ENCODE results near the gene ABCC10.
A peak's percentile ranks its signal among the peaks of the same experiment; 100 is the strongest.

The ABCC10 gene

DNA sequence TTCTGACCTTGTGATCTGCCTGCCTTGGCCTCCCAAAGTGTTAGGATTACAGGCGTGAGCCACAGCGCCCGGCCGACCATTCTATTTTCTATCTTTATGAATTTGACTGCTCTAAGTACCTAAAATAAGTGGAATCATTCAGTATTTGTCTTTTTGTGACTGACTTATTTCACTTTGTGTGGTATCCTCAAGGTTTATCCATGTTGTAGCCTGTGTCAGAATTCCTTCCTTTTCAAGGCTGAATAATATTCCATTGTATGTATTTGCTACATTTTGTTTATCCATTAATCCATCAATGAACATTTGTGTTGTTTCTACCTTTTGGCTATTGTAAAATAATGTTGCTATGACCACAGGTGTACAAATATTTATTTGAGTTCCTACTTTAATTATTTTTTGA, 45.2 kb downstream of the ABCC10 start:
- DNase-seq, result no peak

GRCh38 chr6:43475516-43475915, 48.2 kb downstream of the ABCC10 start:
- no peak for DNase-seq
- Histone ChIP-seq H3K9me3 (no peaks in the 10 kb centered on the region), H3K27ac (no peak overlapping the region), H3K4me3 (no peak overlapping the region), H3K4me1 (peaks cover 0 to 27% (median 20%) of the 10 kb centered on the region in 4 donors), H3K27me3 (no peaks in the 10 kb centered on the region), H3K36me3 (no peaks in the 10 kb centered on the region)
- TF ChIP-seq CTCF (IDR thresholded peaks at IDR 0.05), result no peak
- intact Hi-C loops (cut with DNase I; ENCODE audit: low total_unique reads), result no loop called here

More for the DNA sequence above, 45.2 kb downstream of the ABCC10 start:
- peaks cover 0 to 5% (median 4%) of the 10 kb centered on the region in 4 donors for H3K4me1 ChIP-seq
- H3K27me3 ChIP-seq, result peaks cover 0 to 19% of the 10 kb centered on the region in 2 donors
- no peaks in the 10 kb centered on the region for H3K9me3 ChIP-seq
- H3K27ac ChIP-seq, result no peak overlapping the region
- H3K36me3 ChIP-seq, result no peaks in the 10 kb centered on the region
- no peak overlapping the region for H3K4me3 ChIP-seq
- intact Hi-C loops (cut with DNase I; ENCODE audit: low total_unique reads), result no loop called here
- TF ChIP-seq CTCF (IDR thresholded peaks at IDR 0.05), result no peak

DNA sequence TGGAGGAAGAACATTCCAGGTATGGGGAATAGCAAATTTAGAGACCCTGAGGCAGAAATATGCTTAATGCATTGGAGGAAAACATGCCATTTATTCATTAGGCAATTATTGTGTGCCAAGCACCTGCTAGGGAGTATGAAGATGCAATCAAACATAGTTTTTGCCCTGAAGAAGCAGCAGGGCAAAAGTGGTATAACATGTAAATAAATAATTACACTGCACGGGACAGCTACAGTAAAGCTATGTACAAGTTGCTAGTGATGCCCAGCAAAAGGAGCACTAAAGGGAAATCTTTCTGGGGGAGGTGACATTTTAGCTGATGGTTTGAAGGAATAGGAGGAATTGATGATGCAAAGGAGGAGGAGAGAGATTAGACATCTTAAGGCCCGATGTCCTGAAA, 49.4 kb downstream of the ABCC10 start:
- DNase-seq, result no peak
- Histone ChIP-seq H3K27me3 (no peaks in the 10 kb centered on the region), H3K36me3 (no peaks in the 10 kb centered on the region), H3K4me3 (peak overlapping the region; percentile 59 to 71), H3K4me1 (peaks cover 0 to 27% (median 20%) of the 10 kb centered on the region in 4 donors), H3K27ac (peak overlapping the region; percentile 73 to 81), H3K9me3 (no peaks in the 10 kb centered on the region)
- intact Hi-C loops (cut with DNase I; ENCODE audit: low total_unique reads), result no loop called here
- TF ChIP-seq CTCF (IDR thresholded peaks at IDR 0.05), result no peak

DNA sequence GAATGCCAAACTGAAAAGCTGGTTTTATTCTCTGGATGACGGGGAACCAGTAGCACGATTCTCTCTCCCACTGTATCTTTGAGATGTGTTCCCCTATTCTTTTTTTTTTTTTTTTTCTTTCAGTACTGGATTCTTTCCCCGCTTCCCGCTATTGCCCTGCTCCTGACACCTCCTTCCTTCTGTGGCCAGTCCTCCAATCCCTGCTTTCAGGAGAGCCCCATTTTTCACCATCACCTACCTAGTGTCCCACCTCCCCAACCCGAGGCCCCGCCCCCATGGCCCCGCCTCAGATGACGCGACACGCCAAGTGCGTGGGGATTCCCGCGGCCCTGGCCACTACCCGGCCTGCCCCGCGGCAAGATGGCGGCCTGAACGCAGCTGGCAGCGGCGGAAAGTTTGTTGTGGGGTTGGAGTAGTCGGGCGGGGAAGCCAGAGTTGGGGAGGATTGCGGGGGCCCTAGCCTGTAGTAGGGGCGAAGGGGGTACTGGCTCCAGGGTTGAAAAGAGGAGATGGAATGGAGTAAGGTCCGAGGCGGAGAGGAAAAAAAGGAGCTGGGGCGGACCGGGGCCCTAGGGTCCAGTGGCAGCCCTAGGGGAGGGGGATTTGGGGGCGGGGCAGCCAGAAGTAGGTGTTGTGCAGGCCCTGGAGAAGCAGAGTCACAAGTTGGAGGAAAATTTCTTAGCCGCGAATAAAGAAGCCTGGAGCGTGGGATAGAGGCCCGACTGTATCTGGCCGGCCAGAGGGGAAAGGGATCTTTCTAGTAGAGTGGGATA, 50.1 kb downstream of the ABCC10 start, which contains the start of gene TJAP1:
Gene TJAP1, plus strand, starts transcription at position 336 of the 773 bp plus-strand sequence. CDS start 21,432 bp downstream, outside the sequence.
- peak within 1 kb of the TSS; percentile 73 to 81 for H3K27ac ChIP-seq
- no peaks in the 10 kb centered on the region for H3K36me3 ChIP-seq
- H3K4me1 ChIP-seq, result peaks cover 0 to 27% (median 20%) of the 10 kb centered on the region in 4 donors
- intact Hi-C loops (cut with DNase I; ENCODE audit: low total_unique reads), result no loop called here
- H3K9me3 ChIP-seq, result no peaks in the 10 kb centered on the region
- H3K4me3 ChIP-seq, result peak within 1 kb of the TSS; percentile 59 to 71
- H3K27me3 ChIP-seq, result no peaks in the 10 kb centered on the region
- DNase-seq, result peak; percentile 91 to 95
- TF ChIP-seq CTCF (IDR thresholded peaks at IDR 0.05), result no peak

GRCh38 chr6:43478008-43478372, 50.6 kb downstream of the ABCC10 start:
- no peak for TF ChIP-seq CTCF (IDR thresholded peaks at IDR 0.05)
- Histone ChIP-seq H3K36me3 (no peaks in the 10 kb centered on the region), H3K4me1 (peaks cover 0 to 27% (median 20%) of the 10 kb centered on the region in 4 donors), H3K27me3 (no peaks in the 10 kb centered on the region), H3K4me3 (peak overlapping the region; percentile 59 to 71), H3K27ac (peak overlapping the region; percentile 73 to 81), H3K9me3 (no peaks in the 10 kb centered on the region)
- intact Hi-C loops (cut with DNase I; ENCODE audit: low total_unique reads), result no loop called here
- DNase-seq, result no peak

Data from tibial artery (tissue), 4 donors.